Kidney (tissue), 14 donors: ENCODE measurements around the gene ADAM15. TPM values are rescaled to one million over a fixed set of nuclear protein-coding genes. Genes with fewer than 3 reads are reported as not detected.
A peak's percentile ranks its signal among the peaks of the same experiment; 100 is the strongest.

Experiments used
- DNase-seq, 5 donors: peaks; one replicate each; pipeline ENCODE4 v3.0.0-alpha.2; 2013 to 2020
- FAIRE-seq: peaks from 2 replicates; lab custom pipeline; 2012; peaks lifted over from hg19 to GRCh38; lab: Jason Lieb, UNC
- H3K27ac ChIP-seq, 2 donors: one replicate each; pipeline ENCODE4 v1.7.0; 2013; ENCODE audit warnings: low read depth in 2 of 2, low read length in 2 of 2, inconsistent platforms in 1 of 2
- H3K27me3 ChIP-seq: one replicate; pipeline ENCODE4 v1.7.1; 2013; ENCODE audit warnings: low read length, inconsistent platforms; ENCODE audit not compliant: control insufficient read depth, insufficient read depth
- H3K36me3 ChIP-seq, 3 donors: one replicate each; pipeline versions ENCODE4 v1.7.0 to v1.7.1; 2013; ENCODE audit warnings: low read length in 3 of 3, control low read depth in 1 of 3, inconsistent platforms in 1 of 3; ENCODE audit not compliant: insufficient read depth in 3 of 3, control insufficient read depth in 2 of 3
- H3K4me1 ChIP-seq, 3 donors: one replicate each; pipeline versions ENCODE4 v1.7.0 to v1.7.1; 2013; ENCODE audit warnings: low read length in 3 of 3, inconsistent platforms in 1 of 3, low read depth in 1 of 3; ENCODE audit not compliant: control insufficient read depth in 2 of 3, insufficient read depth in 2 of 3
- H3K4me3 ChIP-seq, 3 donors: one replicate each; pipeline versions ENCODE4 v1.7.0 to v1.8.1; 2013; ENCODE audit warnings: low read length in 3 of 3, control low read depth in 1 of 3, inconsistent platforms in 1 of 3
- H3K9ac ChIP-seq, 3 donors: one replicate each; pipeline versions ENCODE4 v1.7.0 to v1.7.1; 2013; ENCODE audit warnings: low read length in 3 of 3, control low read depth in 1 of 3, inconsistent platforms in 1 of 3
- H3K9me3 ChIP-seq, 3 donors: one replicate each; pipeline versions ENCODE4 v1.7.0 to v1.7.1; 2013; ENCODE audit warnings: low read length in 3 of 3, control low read depth in 1 of 3, inconsistent platforms in 1 of 3; ENCODE audit not compliant: control insufficient read depth in 2 of 3, insufficient read depth in 1 of 3
- CTCF ChIP-seq: IDR thresholded peaks from 3 replicates; pipeline ENCODE4 v1.5.1; 2012; ENCODE audit warnings: mild to moderate bottlenecking, moderate library complexity, borderline replicate concordance; ENCODE audit not compliant: insufficient read depth; ENCODE audit errors: extremely low read depth
- intact Hi-C: fragments of 100-400 bp; cut with DNase I; formaldehyde crosslinking; loops from one replicate; pipeline ENCODE4 v1.11.1; 2022
- polyA plus RNA-seq: library from polyadenylated mRNA; stranded (reverse); fragments of 350-450 nt; fragmentation: Illumina TruSeq; extraction: RNeasy Lipid Tissue Mini Kit (QIAGEN cat#74804); gene quantifications from one replicate; pipeline ENCODE4 v1.2.3, GENCODE V29; 2014; ENCODE audit warnings: low read depth, low replicate concordance; ENCODE audit not compliant: insufficient read depth
- total RNA-seq: library from RNA; stranded (reverse); fragmentation: NEBNext Ultra II Directional; extraction: Animal tissue kit (Norgen Biotek cat#: 25700); gene quantifications from one replicate; pipeline ENCODE4 v1.2.1, GENCODE V29; 2021
- donor health status: control.
- donor health status: control.
- donor health status: control.
- donor health status: control.
- donor health status: control.
- donor health status: DM: yes; HTN: yes; CAD: no.
- donor health status: Normal renal cell carcinoma (clear cell type).

Gene ADAM15
- total and polyA plus RNA-seq, 2 donors from 2014 or later, result 68.4 to 152 TPM

GRCh38 chr1:155026154-155026553 lies 25.0 kb upstream of the ADAM15 start:
- peak in 1 of 5 donors; percentile 61 for DNase-seq
- TF ChIP-seq CTCF, result no peak
- Histone ChIP-seq H3K36me3 (no peaks in the 10 kb centered on the region), H3K9me3 (no peaks in the 10 kb centered on the region), H3K4me1 (no peaks in the 10 kb centered on the region), H3K9ac (no peak overlapping the region), H3K27me3 (no peaks in the 10 kb centered on the region), H3K27ac (no peak overlapping the region), H3K4me3 (no peak overlapping the region)
- FAIRE-seq, result no peak
- intact Hi-C loops, result no loop called here

GRCh38 chr1:155026588-155026987 lies 24.5 kb upstream of the ADAM15 start:
- Histone ChIP-seq H3K4me1 (no peaks in the 10 kb centered on the region), H3K4me3 (no peak overlapping the region), H3K36me3 (no peaks in the 10 kb centered on the region), H3K9me3 (no peaks in the 10 kb centered on the region), H3K27ac (no peak overlapping the region), H3K9ac (no peak overlapping the region), H3K27me3 (no peaks in the 10 kb centered on the region)
- FAIRE-seq, result no peak
- peak in 1 of 5 donors; percentile 39 for DNase-seq
- no peak for TF ChIP-seq CTCF
- intact Hi-C loops, result no loop called here

- no peak overlapping the region for H3K9ac ChIP-seq
- H3K4me1 ChIP-seq, result no peaks in the 10 kb centered on the region
- FAIRE-seq, result no peak
- no peak overlapping the region for H3K4me3 ChIP-seq
- intact Hi-C loops, result no loop called here
- no peaks in the 10 kb centered on the region for H3K27me3 ChIP-seq
- no peak overlapping the region for H3K27ac ChIP-seq
- H3K36me3 ChIP-seq, result no peaks in the 10 kb centered on the region
- DNase-seq, result peak in 1 of 5 donors; percentile 56
- H3K9me3 ChIP-seq, result no peaks in the 10 kb centered on the region
- TF ChIP-seq CTCF, result no peak
These were observed 21.4 kb upstream of the ADAM15 start for GRCh38 chr1:155029513-155030242.
